PFSK-1 (cell line): ENCODE data around the gene CP.

Source experiments
- SIN3A ChIP-seq: IDR thresholded peaks from 2 replicates; pipeline ENCODE4 v1.6.1; 2012; ENCODE audit warnings: mild to moderate bottlenecking, low read length, moderate library complexity, borderline replicate concordance; ENCODE audit not compliant: insufficient read depth
- TAF1 ChIP-seq: IDR thresholded peaks from 2 replicates; pipeline ENCODE4 v1.6.1; 2012; ENCODE audit warnings: low read length, control low read depth, borderline replicate concordance; ENCODE audit not compliant: insufficient read depth

- TF ChIP-seq SIN3A (no peak), TAF1 (no peak)
These were observed 14.2 kb upstream of the CP start for GRCh38 chr3:149235599-149236424.
